Measurements from ENCODE around the gene HABP2. TPM values are rescaled to one million over a fixed set of nuclear protein-coding genes. Genes with fewer than 3 reads are reported as not detected.
A peak's percentile ranks its signal among the peaks of the same experiment; 100 is the strongest.

Gene HABP2
- total RNA-seq, 1 experiment from 2014 or later, result not detected

GRCh38 chr10:113524120-113524519 is 28.7 kb upstream of the HABP2 start:
- Histone ChIP-seq H4K5ac (ENCODE audit: insufficient read length, low read depth, low read length) (no peak overlapping the region), H3K4me2 (ENCODE audit: insufficient read depth, insufficient read length, low read length) (no peak overlapping the region), H3K4me1 (ENCODE audit: insufficient read depth, low read length) (no peaks in the 10 kb centered on the region), H2BK12ac (ENCODE audit: insufficient read length, low read depth, low read length) (no peak overlapping the region), H3K79me1 (ENCODE audit: insufficient read depth, low read depth, low read length, poor library complexity, severe bottlenecking) (no peaks in the 10 kb centered on the region), H4K91ac (ENCODE audit: insufficient read length, low read depth, low read length) (no peak overlapping the region), H2BK15ac (ENCODE audit: low read depth, low read length) (no peak overlapping the region), H3K9me3 (ENCODE audit: control insufficient read depth, low read depth, low read length) (no peaks in the 10 kb centered on the region), H3K79me2 (ENCODE audit: insufficient read depth, low read length) (no peaks in the 10 kb centered on the region), H2BK20ac (ENCODE audit: low read depth, low read length, poor library complexity, severe bottlenecking) (no peak overlapping the region), H3K9ac (ENCODE audit: extremely low read depth, insufficient read length, low read length) (no peak overlapping the region), H3T11ph (ENCODE audit: low read length) (no peak overlapping the region), H3K18ac (ENCODE audit: insufficient read length, low read depth, low read length) (no peak overlapping the region), H3K27me3 (ENCODE audit: insufficient read depth, low read length) (no peaks in the 10 kb centered on the region), H3K23ac (ENCODE audit: insufficient read length, low read depth, low read length) (no peak overlapping the region), H3K23me2 (ENCODE audit: insufficient read length, low read depth, low read length, poor library complexity, severe bottlenecking) (no peaks in the 10 kb centered on the region), H3K56ac (ENCODE audit: insufficient read length, low read depth, low read length) (no peak overlapping the region), H2BK120ac (ENCODE audit: low read depth, low read length, poor library complexity, severe bottlenecking) (no peak overlapping the region), H4K8ac (replicated peaks; ENCODE audit: insufficient read length, low read depth, low read length) (no peak overlapping the region), H3K4ac (ENCODE audit: low read depth, low read length) (no peak overlapping the region), H3K14ac (ENCODE audit: insufficient read depth, low read length) (no peak overlapping the region), H3K27ac (ENCODE audit: insufficient read length, low read depth, low read length) (no peak overlapping the region), H2BK5ac (ENCODE audit: insufficient read length, low read length) (no peak overlapping the region), H4K20me1 (ENCODE audit: control insufficient read depth, insufficient read depth, insufficient read length) (no peaks in the 10 kb centered on the region), H2AFZ (ENCODE audit: low read length) (no peak overlapping the region), H2AK5ac (ENCODE audit: insufficient read length, low read length) (no peak overlapping the region)
- H3K27ac Mint-ChIP-seq, result peak overlapping the region in 1 of 3 experiments; percentile 32; a peak in 1 of 7 replicates
- H3K4me3 Mint-ChIP-seq, result no peak overlapping the region
- no peaks in the 10 kb centered on the region for H3K36me3 Mint-ChIP-seq (ENCODE audit: insufficient read depth in 1 of 3, low read depth in 3 of 3)
- DNase-seq, result peak; percentile 67
- no peaks in the 10 kb centered on the region; a peak in 1 of 5 replicates for H3K9me3 Mint-ChIP-seq
- H3K27me3 Mint-ChIP-seq (ENCODE audit: low read depth), result peaks cover 78% of the 10 kb centered on the region
- no CpG with 5 or more reads among the region's 3 CpGs for WGBS (ENCODE audit: extremely low coverage, insufficient read length, low lambda C conversion rate)
- H3K4me1 Mint-ChIP-seq, result peaks cover 6% of the 10 kb centered on the region in 2 experiments; a peak in 3 of 4 replicates
- peak; percentile 52; the same call in 2 of the 3 replicates for TF ChIP-seq CTCF (conservative IDR thresholded peaks at IDR 0.05)
